ENCODE measurements around the gene TACC2. TPM values are rescaled to one million over a fixed set of nuclear protein-coding genes. Genes with fewer than 3 reads are reported as not detected.

TACC2 gene
- total RNA-seq, 4 donors from 2014 or later, result 95.9 to 122 (median 114) TPM

GRCh38 chr10:122232769-122233168, 243.8 kb downstream of the TACC2 start:
- intact Hi-C loops (cut with DNase I), result no loop called here
- Histone ChIP-seq H3K4me3 (replicated peaks in 1 of 3) (no peak overlapping the region), H3K27me3 (no peaks in the 10 kb centered on the region), H3K27ac (no peak overlapping the region), H3K36me3 (peaks cover 42 to 58% of the 10 kb centered on the region in 2 donors), H3K9me3 (no peaks in the 10 kb centered on the region), H3K4me1 (no peaks in the 10 kb centered on the region)
- no peak for DNase-seq
- TF ChIP-seq POLR2A (IDR thresholded peaks at IDR 0.05), result no peak
- TF ChIP-seq, protein P1, sequence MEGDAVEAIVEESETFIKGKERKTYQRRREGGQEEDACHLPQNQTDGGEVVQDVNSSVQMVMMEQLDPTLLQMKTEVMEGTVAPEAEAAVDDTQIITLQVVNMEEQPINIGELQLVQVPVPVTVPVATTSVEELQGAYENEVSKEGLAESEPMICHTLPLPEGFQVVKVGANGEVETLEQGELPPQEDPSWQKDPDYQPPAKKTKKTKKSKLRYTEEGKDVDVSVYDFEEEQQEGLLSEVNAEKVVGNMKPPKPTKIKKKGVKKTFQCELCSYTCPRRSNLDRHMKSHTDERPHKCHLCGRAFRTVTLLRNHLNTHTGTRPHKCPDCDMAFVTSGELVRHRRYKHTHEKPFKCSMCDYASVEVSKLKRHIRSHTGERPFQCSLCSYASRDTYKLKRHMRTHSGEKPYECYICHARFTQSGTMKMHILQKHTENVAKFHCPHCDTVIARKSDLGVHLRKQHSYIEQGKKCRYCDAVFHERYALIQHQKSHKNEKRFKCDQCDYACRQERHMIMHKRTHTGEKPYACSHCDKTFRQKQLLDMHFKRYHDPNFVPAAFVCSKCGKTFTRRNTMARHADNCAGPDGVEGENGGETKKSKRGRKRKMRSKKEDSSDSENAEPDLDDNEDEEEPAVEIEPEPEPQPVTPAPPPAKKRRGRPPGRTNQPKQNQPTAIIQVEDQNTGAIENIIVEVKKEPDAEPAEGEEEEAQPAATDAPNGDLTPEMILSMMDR (IDR thresholded peaks at IDR 0.05), result no peak
- WGBS, 2 donors, result 76 to 90% methylated on average over 3 of the region's 3 CpGs

DNA sequence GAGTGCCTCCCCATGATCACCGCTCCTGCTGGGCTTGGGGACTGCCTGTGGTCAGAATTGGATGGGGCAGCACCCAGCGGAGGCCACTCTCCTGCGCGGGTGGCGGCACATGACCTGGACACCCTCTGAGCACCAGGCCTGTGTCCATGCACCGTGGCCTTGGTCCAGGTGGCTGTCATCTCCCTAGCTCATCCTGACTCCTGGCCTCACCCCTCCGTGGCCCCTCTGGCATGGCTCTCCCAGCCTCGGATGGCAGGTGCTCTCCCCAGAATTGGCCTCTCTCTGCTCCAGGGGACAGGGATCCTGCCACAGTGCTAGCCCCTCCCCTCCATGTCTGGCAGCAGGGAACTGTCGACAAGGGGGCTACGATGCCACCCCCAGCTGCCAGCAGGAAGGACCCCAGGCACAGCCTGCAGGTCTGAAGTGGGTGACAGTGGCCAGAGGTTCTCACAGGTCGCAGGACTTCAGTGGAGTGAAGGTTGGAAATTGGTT, 244.9 kb downstream of the TACC2 start:
- intact Hi-C loops (cut with DNase I), result no loop called here
- no peaks in the 10 kb centered on the region for H3K4me1 ChIP-seq
- H3K27ac ChIP-seq, result no peak overlapping the region
- H3K27me3 ChIP-seq, result no peaks in the 10 kb centered on the region
- TF ChIP-seq, protein P1 (IDR thresholded peaks at IDR 0.05), result no peak
- no peak for TF ChIP-seq POLR2A (IDR thresholded peaks at IDR 0.05)
- peaks cover 42 to 58% of the 10 kb centered on the region in 2 donors for H3K36me3 ChIP-seq
- no peak overlapping the region for H3K4me3 ChIP-seq (replicated peaks in 1 of 3)
- no peak for DNase-seq
- 80 to 94% methylated on average over 7 of the region's 11 CpGs for WGBS, 2 donors
- H3K9me3 ChIP-seq, result no peaks in the 10 kb centered on the region

- intact Hi-C loops (cut with DNase I), result no loop called here
- H3K36me3 ChIP-seq, result peaks cover 43 to 58% of the 10 kb centered on the region in 2 donors
- no peak for TF ChIP-seq POLR2A (IDR thresholded peaks at IDR 0.05)
- TF ChIP-seq, protein P1 (IDR thresholded peaks at IDR 0.05), result no peak
- H3K27ac ChIP-seq, result no peak overlapping the region
- no peaks in the 10 kb centered on the region for H3K27me3 ChIP-seq
- H3K4me3 ChIP-seq (replicated peaks in 1 of 3), result no peak overlapping the region
- H3K9me3 ChIP-seq, result no peaks in the 10 kb centered on the region
- 89 to 94% methylated on average over 2 of the region's 2 CpGs for WGBS, 2 donors
- no peak for DNase-seq
- no peaks in the 10 kb centered on the region for H3K4me1 ChIP-seq
Observed at GRCh38 chr10:122234416-122234815, 245.5 kb downstream of the TACC2 start.

GRCh38 chr10:122236690-122237306, 247.8 kb downstream of the TACC2 start:
- TF ChIP-seq POLR2A (IDR thresholded peaks at IDR 0.05), result no peak
- TF ChIP-seq, protein P1 (IDR thresholded peaks at IDR 0.05), result no peak
- Histone ChIP-seq H3K9me3 (no peaks in the 10 kb centered on the region), H3K4me3 (replicated peaks in 1 of 3) (no peak overlapping the region), H3K4me1 (no peaks in the 10 kb centered on the region), H3K27me3 (no peaks in the 10 kb centered on the region), H3K36me3 (peaks cover 39 to 57% of the 10 kb centered on the region in 2 donors), H3K27ac (no peak overlapping the region)
- intact Hi-C loops (cut with DNase I), result no loop called here
- no peak for DNase-seq
- 88 to 98% methylated on average over 5 of the region's 5 CpGs for WGBS, 2 donors

DNA sequence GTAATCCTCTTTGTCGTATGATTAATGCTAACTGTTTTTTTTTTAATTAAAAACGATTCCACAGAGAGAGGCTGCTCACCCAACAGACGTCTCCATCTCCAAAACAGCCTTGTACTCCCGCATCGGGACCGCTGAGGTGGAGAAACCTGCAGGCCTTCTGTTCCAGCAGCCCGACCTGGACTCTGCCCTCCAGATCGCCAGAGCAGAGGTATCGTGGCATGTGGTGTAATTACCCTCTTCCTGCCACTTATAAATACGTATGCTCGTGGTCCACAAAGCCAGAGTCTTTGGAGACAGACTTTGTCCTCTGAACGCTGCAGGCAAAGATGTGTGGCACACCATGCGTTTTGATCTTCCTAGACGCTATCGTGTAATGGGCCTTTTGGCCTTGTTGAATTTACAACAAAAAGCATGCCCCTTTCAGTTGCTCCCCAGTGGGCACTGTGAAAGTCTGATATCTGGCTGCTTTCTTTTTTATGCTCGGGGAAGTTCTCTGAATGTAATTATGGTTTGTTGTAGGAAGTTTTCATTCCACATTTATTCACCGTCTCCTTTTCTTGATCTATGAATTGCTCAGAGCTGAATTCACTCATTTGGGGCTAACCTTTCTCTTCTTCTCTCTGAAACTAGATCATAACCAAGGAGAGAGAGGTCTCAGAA, 248.5 kb downstream of the TACC2 start:
- WGBS, 2 donors, result 87 to 88% methylated on average over 17 of the region's 17 CpGs

More for the DNA sequence above, 248.5 kb downstream of the TACC2 start:
- Histone ChIP-seq H3K4me1 (no peaks in the 10 kb centered on the region), H3K9me3 (no peaks in the 10 kb centered on the region), H3K36me3 (peaks cover 44 to 63% of the 10 kb centered on the region in 2 donors), H3K27ac (no peak overlapping the region), H3K4me3 (replicated peaks in 1 of 3) (no peak overlapping the region), H3K27me3 (no peaks in the 10 kb centered on the region)
- intact Hi-C loops (cut with DNase I), result no loop called here
- DNase-seq, result no peak
- TF ChIP-seq POLR2A (IDR thresholded peaks at IDR 0.05), result no peak
- TF ChIP-seq, protein P1 (IDR thresholded peaks at IDR 0.05), result no peak

Measured in thyroid gland (tissue), 4 donors.